Caco-2 (cell line): Measurements from ENCODE around the gene XIAP. TPM values are rescaled to one million over a fixed set of nuclear protein-coding genes. Genes with fewer than 3 reads are reported as not detected.
A peak's percentile ranks its signal among the peaks of the same experiment; 100 is the strongest.

Source experiments
- BruUV-seq: library from RNA; stranded (reverse); fragments of 400-500 nt; replicated peaks from 2 replicates; lab custom pipeline; 2021; lab: Mats Ljungman, UMichigan
- CTCF ChIA-PET: fragments of 300-600 bp; sonication (Branson Sonifier 250); formaldehyde crosslinking; loops from one replicate; lab custom pipeline; 2022; ENCODE audit warnings: antibody characterized with exemption; lab: Charles Lee
- POLR2A ChIA-PET: fragments of 300-600 bp; sonication (Branson Sonifier 250); formaldehyde crosslinking; loops from one replicate; lab custom pipeline; 2022; ENCODE audit warnings: antibody characterized with exemption; lab: Charles Lee
- DNase-seq, 2 experiments: peaks; one replicate each; pipeline versions ENCODE4 v3.0.0 to v3.0.0-alpha.2; 2020 to 2022
- H3K27me3 ChIP-seq: replicated peaks from 2 replicates; pipeline ENCODE4 v1.6.0; 2011; ENCODE audit warnings: low read length; ENCODE audit not compliant: control insufficient read depth, insufficient read depth
- H3K36me3 ChIP-seq: 2 replicates; pipeline ENCODE4 v1.5.1; 2011; ENCODE audit warnings: low read length; ENCODE audit not compliant: control insufficient read depth, insufficient read depth
- H3K4me1 ChIP-seq: fragments of 250-450 bp; sonication (Bioruptor Pico); 2 replicates; pipeline ENCODE4 v1.5.1; 2020; ENCODE audit warnings: mild to moderate bottlenecking
- H3K4me3 ChIP-seq: 2 replicates; pipeline ENCODE4 v1.5.1; 2011; ENCODE audit warnings: low read depth, mild to moderate bottlenecking, control low read depth, low read length
- H3K9me3 ChIP-seq: fragments of 250-450 bp; sonication (Bioruptor Pico); 2 replicates; pipeline ENCODE4 v1.5.1; 2020; ENCODE audit warnings: mild to moderate bottlenecking, moderate library complexity
- H3K27ac Mint-ChIP-seq: one replicate; pipeline ENCODE4 v1.8.0; 2022; ENCODE audit warnings: mixed read lengths; ENCODE audit not compliant: unreplicated experiment
- H3K27me3 Mint-ChIP-seq: one replicate; pipeline ENCODE4 v1.8.0; 2022; ENCODE audit warnings: mixed read lengths; ENCODE audit not compliant: insufficient read depth, unreplicated experiment
- H3K36me3 Mint-ChIP-seq: one replicate; pipeline ENCODE4 v1.8.0; 2022; ENCODE audit warnings: mild to moderate bottlenecking, mixed read lengths; ENCODE audit not compliant: insufficient read depth, unreplicated experiment
- H3K4me1 Mint-ChIP-seq: one replicate; pipeline ENCODE4 v1.8.0; 2022; ENCODE audit warnings: low read depth, mixed read lengths; ENCODE audit not compliant: unreplicated experiment
- H3K4me3 Mint-ChIP-seq: one replicate; pipeline ENCODE4 v1.8.0; 2022; ENCODE audit warnings: mild to moderate bottlenecking, moderate library complexity, mixed read lengths; ENCODE audit not compliant: unreplicated experiment
- H3K9me3 Mint-ChIP-seq: one replicate; pipeline ENCODE4 v1.8.0; 2022; ENCODE audit warnings: mixed read lengths; ENCODE audit not compliant: unreplicated experiment
- CTCF ChIP-seq, 2 experiments: fragments of 200-600 bp in 1 of 2; IDR thresholded peaks; 1 replicate in 1 of 2; 2 replicates in 1 of 2; pipeline versions ENCODE4 v1.5.1 to v1.8.0; 2011 to 2022; ENCODE audit warnings: antibody characterized with exemption in 1 of 2, control low read depth in 1 of 2, inconsistent platforms in 1 of 2, low read depth in 1 of 2, low read length in 1 of 2, mild to moderate bottlenecking in 1 of 2, moderate library complexity in 1 of 2; ENCODE audit not compliant: insufficient read depth in 1 of 2, severe bottlenecking in 1 of 2, unreplicated experiment in 1 of 2
- intact Hi-C: fragments of 100-400 bp; cut with micrococcal nuclease; formaldehyde crosslinking; loops from one replicate; pipeline ENCODE4 v1.10.0; 2022; ENCODE audit not compliant: unreplicated experiment
- total RNA-seq: library from RNA; stranded (reverse); gene quantifications from 2 replicates; pipeline ENCODE4 v1.2.3, GENCODE V29; 2022

The XIAP gene
- total RNA-seq, 1 experiment from 2014 or later = 25.9 TPM

DNA sequence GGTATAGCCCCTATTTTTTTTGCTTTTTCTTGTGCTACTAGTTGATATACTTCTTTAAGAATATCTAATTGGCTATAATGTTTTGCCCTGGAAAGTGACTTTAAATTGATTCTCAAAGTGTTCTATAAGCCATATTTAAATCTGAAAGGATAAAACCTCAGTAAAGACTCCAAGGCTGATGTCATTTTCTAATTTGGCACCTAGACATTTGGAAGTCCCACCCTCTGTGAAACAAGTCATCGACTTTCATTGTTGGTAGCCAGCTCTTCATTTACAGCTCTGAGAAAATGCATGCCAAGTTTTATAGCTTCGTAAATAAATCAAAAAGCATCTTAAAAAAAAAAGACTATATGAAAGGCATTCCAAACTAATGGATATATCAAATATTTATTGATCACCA is 83.6 kb downstream of the XIAP start:
- H3K36me3 ChIP-seq = no peaks in the 10 kb centered on the region
- ChIA-PET CTCF (no interaction called here), POLR2A (no interaction called here)
- intact Hi-C loops = no loop called here
- Mint-ChIP-seq H3K27ac (no peak overlapping the region), H3K4me1 (no peaks in the 10 kb centered on the region), H3K4me3 (no peak overlapping the region), H3K27me3 (no peaks in the 10 kb centered on the region), H3K9me3 (no peaks in the 10 kb centered on the region), H3K36me3 (no peaks in the 10 kb centered on the region)
- DNase-seq = no peak
- no peak for TF ChIP-seq CTCF (IDR thresholded peaks at IDR 0.05; ENCODE audit: insufficient read depth in 1 of 2, low read depth in 1 of 2, low read length in 1 of 2, severe bottlenecking in 1 of 2, unreplicated experiment in 1 of 2)
- H3K9me3 ChIP-seq = no peaks in the 10 kb centered on the region
- H3K4me1 ChIP-seq = no peaks in the 10 kb centered on the region
- H3K27me3 ChIP-seq = no peaks in the 10 kb centered on the region
- BruUV-seq = no TSS peak
- no peak overlapping the region for H3K4me3 ChIP-seq

DNA sequence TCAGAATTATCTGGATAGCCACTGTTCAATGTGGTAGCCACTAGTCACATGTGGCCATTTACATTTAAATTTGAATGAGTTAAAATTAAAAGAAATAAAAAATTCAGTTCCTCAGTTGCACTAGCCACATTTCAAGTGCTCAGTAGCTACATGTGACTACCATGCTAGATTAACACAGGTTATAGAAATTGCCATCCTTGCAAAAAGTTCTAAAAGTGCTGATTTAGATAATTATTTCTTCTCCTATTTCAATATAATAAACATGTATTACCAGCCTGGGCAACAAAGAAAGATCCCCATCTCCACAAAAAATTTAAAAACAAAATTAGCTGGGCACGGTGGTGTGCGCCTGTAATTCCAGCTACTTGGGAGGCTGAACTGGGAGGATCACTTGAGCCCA is 90.0 kb downstream of the XIAP start:
- POLR2A ChIA-PET = no interaction called here
- Histone ChIP-seq H3K27me3 (no peaks in the 10 kb centered on the region), H3K4me1 (peaks cover 11% of the 10 kb centered on the region), H3K9me3 (no peaks in the 10 kb centered on the region), H3K36me3 (no peaks in the 10 kb centered on the region), H3K4me3 (no peak overlapping the region)
- no peaks in the 10 kb centered on the region for H3K27me3 Mint-ChIP-seq
- H3K27ac Mint-ChIP-seq = no peak overlapping the region
- DNase-seq = no peak
- no peak for TF ChIP-seq CTCF (IDR thresholded peaks at IDR 0.05; ENCODE audit: insufficient read depth in 1 of 2, low read depth in 1 of 2, low read length in 1 of 2, severe bottlenecking in 1 of 2, unreplicated experiment in 1 of 2)
- no TSS peak for BruUV-seq
- intact Hi-C loops = loop anchor here (5.0 kb wide), 1 partner anchor 33 kb away; no protein-coding TSS in a partner anchor
- CTCF ChIA-PET = no interaction called here
- peaks cover 11% of the 10 kb centered on the region for H3K4me1 Mint-ChIP-seq
- no peak overlapping the region for H3K4me3 Mint-ChIP-seq
- peaks cover 10% of the 10 kb centered on the region for H3K9me3 Mint-ChIP-seq
- no peaks in the 10 kb centered on the region for H3K36me3 Mint-ChIP-seq

DNA sequence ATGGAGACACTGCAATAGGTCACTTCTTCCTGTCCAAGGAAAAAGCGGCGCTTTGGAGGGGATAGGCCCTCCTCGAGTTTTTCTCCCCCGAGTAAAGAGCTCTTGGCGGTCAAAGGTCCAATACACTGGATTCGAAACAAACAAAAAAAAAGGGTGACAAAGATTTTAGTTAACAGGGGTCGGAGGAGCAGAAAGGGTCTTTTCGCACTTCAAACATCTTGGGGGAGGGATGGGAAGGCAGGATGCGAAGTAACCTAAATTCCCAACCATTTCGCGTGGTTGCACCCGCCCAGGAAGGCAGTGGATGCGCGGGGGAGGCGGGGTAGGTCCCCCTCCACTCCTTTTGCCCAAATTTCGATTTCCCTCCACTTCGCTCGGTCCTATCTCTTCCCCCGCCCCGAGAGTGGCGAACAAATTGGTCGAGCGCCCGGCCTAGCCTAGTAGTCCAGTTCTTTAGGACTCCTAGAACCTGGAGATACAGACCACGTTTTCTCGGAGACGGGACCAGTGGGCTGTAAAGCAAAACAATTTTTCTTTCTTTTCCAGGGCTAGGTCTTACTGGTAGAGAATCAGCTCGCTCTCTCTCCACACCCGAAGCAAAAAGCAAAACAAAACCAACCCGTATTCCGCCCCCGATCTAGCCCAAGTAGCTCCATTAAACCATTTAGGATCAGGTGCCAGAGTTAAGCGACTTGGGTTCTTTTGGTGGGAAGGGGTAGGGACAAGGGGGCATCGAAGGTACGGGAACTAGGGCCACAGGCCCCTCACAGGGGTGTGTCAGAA is 99.6 kb downstream of the XIAP start:
- POLR2A ChIA-PET = interaction anchor here (0.6 kb wide), 2 partner anchors 17 to 129 kb away, joined by 4 to 22 read pairs; no protein-coding TSS in a partner anchor
- peak; percentile 24 to 34 for DNase-seq
- no peaks in the 10 kb centered on the region for H3K27me3 ChIP-seq
- H3K36me3 ChIP-seq = no peaks in the 10 kb centered on the region
- H3K9me3 Mint-ChIP-seq = no peaks in the 10 kb centered on the region
- no peaks in the 10 kb centered on the region for H3K27me3 Mint-ChIP-seq
- peak overlapping the region; percentile 70 for H3K4me3 ChIP-seq
- peaks cover 5% of the 10 kb centered on the region for H3K4me1 Mint-ChIP-seq
- H3K9me3 ChIP-seq = no peaks in the 10 kb centered on the region
- TSS peak; percentile 57 for BruUV-seq
- H3K36me3 Mint-ChIP-seq = peaks cover 28% of the 10 kb centered on the region
- H3K27ac Mint-ChIP-seq = peak overlapping the region; percentile 100
- peaks cover 6% of the 10 kb centered on the region; the same call in 1 of the 2 replicates for H3K4me1 ChIP-seq
- TF ChIP-seq CTCF (IDR thresholded peaks at IDR 0.05; ENCODE audit: insufficient read depth in 1 of 2, low read depth in 1 of 2, low read length in 1 of 2, severe bottlenecking in 1 of 2, unreplicated experiment in 1 of 2) = no peak
- H3K4me3 Mint-ChIP-seq = peak overlapping the region; percentile 98
- intact Hi-C loops = loop anchor here (1.0 kb wide), 3 partner anchors 59 to 126 kb away; no protein-coding TSS in a partner anchor
- CTCF ChIA-PET = interaction anchor here (0.9 to 1.2 kb wide), 4 partner anchors 17 to 126 kb away, joined by 3 to 6 read pairs (median 4); no protein-coding TSS in a partner anchor
